Caco-2 (cell line): ENCODE measurements around the gene KLF7. TPM values are rescaled to one million over a fixed set of nuclear protein-coding genes. Genes with fewer than 3 reads are reported as not detected.
A peak's percentile ranks its signal among the peaks of the same experiment; 100 is the strongest.

Source experiments
- BruUV-seq: library from RNA; stranded (reverse); fragments of 400-500 nt; replicated peaks from 2 replicates; lab custom pipeline; 2021; lab: Mats Ljungman, UMichigan
- CTCF ChIA-PET: fragments of 300-600 bp; sonication (Branson Sonifier 250); formaldehyde crosslinking; loops from one replicate; lab custom pipeline; 2022; ENCODE audit warnings: antibody characterized with exemption; lab: Charles Lee
- POLR2A ChIA-PET: fragments of 300-600 bp; sonication (Branson Sonifier 250); formaldehyde crosslinking; loops from one replicate; lab custom pipeline; 2022; ENCODE audit warnings: antibody characterized with exemption; lab: Charles Lee
- DNase-seq, 2 experiments: peaks; one replicate each; pipeline versions ENCODE4 v3.0.0 to v3.0.0-alpha.2; 2020 to 2022
- H3K27me3 ChIP-seq: replicated peaks from 2 replicates; pipeline ENCODE4 v1.6.0; 2011; ENCODE audit warnings: low read length; ENCODE audit not compliant: control insufficient read depth, insufficient read depth
- H3K36me3 ChIP-seq: 2 replicates; pipeline ENCODE4 v1.5.1; 2011; ENCODE audit warnings: low read length; ENCODE audit not compliant: control insufficient read depth, insufficient read depth
- H3K4me1 ChIP-seq: fragments of 250-450 bp; sonication (Bioruptor Pico); 2 replicates; pipeline ENCODE4 v1.5.1; 2020; ENCODE audit warnings: mild to moderate bottlenecking
- H3K4me3 ChIP-seq: 2 replicates; pipeline ENCODE4 v1.5.1; 2011; ENCODE audit warnings: low read depth, mild to moderate bottlenecking, control low read depth, low read length
- H3K9me3 ChIP-seq: fragments of 250-450 bp; sonication (Bioruptor Pico); 2 replicates; pipeline ENCODE4 v1.5.1; 2020; ENCODE audit warnings: mild to moderate bottlenecking, moderate library complexity
- H3K27ac Mint-ChIP-seq: one replicate; pipeline ENCODE4 v1.8.0; 2022; ENCODE audit warnings: mixed read lengths; ENCODE audit not compliant: unreplicated experiment
- H3K27me3 Mint-ChIP-seq: one replicate; pipeline ENCODE4 v1.8.0; 2022; ENCODE audit warnings: mixed read lengths; ENCODE audit not compliant: insufficient read depth, unreplicated experiment
- H3K36me3 Mint-ChIP-seq: one replicate; pipeline ENCODE4 v1.8.0; 2022; ENCODE audit warnings: mild to moderate bottlenecking, mixed read lengths; ENCODE audit not compliant: insufficient read depth, unreplicated experiment
- H3K4me1 Mint-ChIP-seq: one replicate; pipeline ENCODE4 v1.8.0; 2022; ENCODE audit warnings: low read depth, mixed read lengths; ENCODE audit not compliant: unreplicated experiment
- H3K4me3 Mint-ChIP-seq: one replicate; pipeline ENCODE4 v1.8.0; 2022; ENCODE audit warnings: mild to moderate bottlenecking, moderate library complexity, mixed read lengths; ENCODE audit not compliant: unreplicated experiment
- H3K9me3 Mint-ChIP-seq: one replicate; pipeline ENCODE4 v1.8.0; 2022; ENCODE audit warnings: mixed read lengths; ENCODE audit not compliant: unreplicated experiment
- intact Hi-C: fragments of 100-400 bp; cut with micrococcal nuclease; formaldehyde crosslinking; loops from one replicate; pipeline ENCODE4 v1.10.0; 2022; ENCODE audit not compliant: unreplicated experiment
- total RNA-seq: library from RNA; stranded (reverse); gene quantifications from 2 replicates; pipeline ENCODE4 v1.2.3, GENCODE V29; 2022
- TF ChIP-seq, protein P1 (sequence below), 2 experiments: fragments of 200-600 bp in 1 of 2; IDR thresholded peaks; 1 replicate in 1 of 2; 2 replicates in 1 of 2; pipeline versions ENCODE4 v1.5.1 to v1.8.0; 2011 to 2022; ENCODE audit warnings: antibody characterized with exemption in 1 of 2, control low read depth in 1 of 2, inconsistent platforms in 1 of 2, low read depth in 1 of 2, low read length in 1 of 2, mild to moderate bottlenecking in 1 of 2, moderate library complexity in 1 of 2; ENCODE audit not compliant: insufficient read depth in 1 of 2, severe bottlenecking in 1 of 2, unreplicated experiment in 1 of 2

KLF7 gene
- total RNA-seq, 1 experiment from 2014 or later = 0.36 TPM

DNA sequence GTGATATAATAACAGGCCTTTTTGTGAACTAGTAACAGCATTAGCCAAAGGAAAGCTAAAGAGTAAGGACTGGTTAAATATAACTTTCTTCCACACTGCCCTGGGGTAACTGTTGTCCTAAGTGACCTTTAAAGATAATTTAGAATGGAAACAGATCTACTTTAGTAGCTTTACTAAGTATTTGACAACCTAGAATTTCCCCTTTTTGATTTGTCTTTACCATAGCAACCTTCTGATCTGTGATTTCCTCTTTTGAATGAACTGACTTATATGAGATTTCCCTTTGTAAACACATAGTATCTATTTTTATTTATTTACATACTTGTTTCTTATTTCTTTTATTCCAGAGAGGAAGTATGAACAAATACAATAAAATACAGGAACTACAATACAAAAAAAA lies 10.5 kb upstream of the KLF7 start:
- Histone ChIP-seq H3K9me3 (no peaks in the 10 kb centered on the region), H3K4me1 (no peaks in the 10 kb centered on the region), H3K36me3 (no peaks in the 10 kb centered on the region), H3K27me3 (no peaks in the 10 kb centered on the region), H3K4me3 (no peak overlapping the region)
- Mint-ChIP-seq H3K4me1 (no peaks in the 10 kb centered on the region), H3K4me3 (no peak overlapping the region), H3K36me3 (no peaks in the 10 kb centered on the region), H3K27ac (no peak overlapping the region), H3K9me3 (no peaks in the 10 kb centered on the region), H3K27me3 (peaks cover 4% of the 10 kb centered on the region)
- no TSS peak for BruUV-seq
- CTCF ChIA-PET = no interaction called here
- POLR2A ChIA-PET = no interaction called here
- intact Hi-C loops = no loop called here
- TF ChIP-seq, protein P1, sequence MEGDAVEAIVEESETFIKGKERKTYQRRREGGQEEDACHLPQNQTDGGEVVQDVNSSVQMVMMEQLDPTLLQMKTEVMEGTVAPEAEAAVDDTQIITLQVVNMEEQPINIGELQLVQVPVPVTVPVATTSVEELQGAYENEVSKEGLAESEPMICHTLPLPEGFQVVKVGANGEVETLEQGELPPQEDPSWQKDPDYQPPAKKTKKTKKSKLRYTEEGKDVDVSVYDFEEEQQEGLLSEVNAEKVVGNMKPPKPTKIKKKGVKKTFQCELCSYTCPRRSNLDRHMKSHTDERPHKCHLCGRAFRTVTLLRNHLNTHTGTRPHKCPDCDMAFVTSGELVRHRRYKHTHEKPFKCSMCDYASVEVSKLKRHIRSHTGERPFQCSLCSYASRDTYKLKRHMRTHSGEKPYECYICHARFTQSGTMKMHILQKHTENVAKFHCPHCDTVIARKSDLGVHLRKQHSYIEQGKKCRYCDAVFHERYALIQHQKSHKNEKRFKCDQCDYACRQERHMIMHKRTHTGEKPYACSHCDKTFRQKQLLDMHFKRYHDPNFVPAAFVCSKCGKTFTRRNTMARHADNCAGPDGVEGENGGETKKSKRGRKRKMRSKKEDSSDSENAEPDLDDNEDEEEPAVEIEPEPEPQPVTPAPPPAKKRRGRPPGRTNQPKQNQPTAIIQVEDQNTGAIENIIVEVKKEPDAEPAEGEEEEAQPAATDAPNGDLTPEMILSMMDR (IDR thresholded peaks at IDR 0.05; ENCODE audit: insufficient read depth in 1 of 2, low read depth in 1 of 2, low read length in 1 of 2, severe bottlenecking in 1 of 2, unreplicated experiment in 1 of 2) = no peak
- no peak for DNase-seq

GRCh38 chr2:207173641-207174040 lies 7.9 kb upstream of the KLF7 start:
- H3K36me3 Mint-ChIP-seq = no peaks in the 10 kb centered on the region
- intact Hi-C loops = no loop called here
- TF ChIP-seq, protein P1 (IDR thresholded peaks at IDR 0.05; ENCODE audit: insufficient read depth in 1 of 2, low read depth in 1 of 2, low read length in 1 of 2, severe bottlenecking in 1 of 2, unreplicated experiment in 1 of 2) = no peak
- no peaks in the 10 kb centered on the region for H3K9me3 ChIP-seq
- CTCF ChIA-PET = no interaction called here
- H3K27me3 ChIP-seq = no peaks in the 10 kb centered on the region
- BruUV-seq = no TSS peak
- peak in 1 of 2 experiments; percentile 7 for DNase-seq
- no peak overlapping the region for H3K27ac Mint-ChIP-seq
- H3K4me1 Mint-ChIP-seq = no peaks in the 10 kb centered on the region
- POLR2A ChIA-PET = no interaction called here
- no peaks in the 10 kb centered on the region for H3K4me1 ChIP-seq
- peaks cover 13% of the 10 kb centered on the region for H3K27me3 Mint-ChIP-seq
- no peaks in the 10 kb centered on the region for H3K9me3 Mint-ChIP-seq
- H3K4me3 ChIP-seq = no peak overlapping the region
- no peak overlapping the region for H3K4me3 Mint-ChIP-seq
- no peaks in the 10 kb centered on the region for H3K36me3 ChIP-seq

GRCh38 chr2:207167099-207167923 lies 1.6 kb upstream of the KLF7 start:
- peaks cover 10% of the 10 kb centered on the region; the same call in 1 of the 2 replicates for H3K4me1 ChIP-seq
- TSS peak; percentile 71 for BruUV-seq
- no peaks in the 10 kb centered on the region for H3K9me3 ChIP-seq
- no peaks in the 10 kb centered on the region for H3K36me3 ChIP-seq
- TF ChIP-seq, protein P1 (IDR thresholded peaks at IDR 0.05; ENCODE audit: insufficient read depth in 1 of 2, low read depth in 1 of 2, low read length in 1 of 2, severe bottlenecking in 1 of 2, unreplicated experiment in 1 of 2) = no peak
- Mint-ChIP-seq H3K27me3 (peaks cover 19% of the 10 kb centered on the region), H3K27ac (peak overlapping the region; percentile 88), H3K9me3 (no peaks in the 10 kb centered on the region), H3K36me3 (peaks cover 13% of the 10 kb centered on the region), H3K4me1 (peaks cover 9% of the 10 kb centered on the region), H3K4me3 (peak overlapping the region; percentile 90)
- POLR2A ChIA-PET = interaction anchor here (0.7 kb wide), 1 partner anchor 94 kb away, joined by 8 read pairs; no protein-coding TSS in a partner anchor
- CTCF ChIA-PET = no interaction called here
- peak overlapping the region; percentile 39 for H3K4me3 ChIP-seq
- no peak for DNase-seq
- intact Hi-C loops = loop anchor here (5.0 kb wide), 1 partner anchor 310 kb away; no protein-coding TSS in a partner anchor
- H3K27me3 ChIP-seq = peaks cover 9% of the 10 kb centered on the region
